Stimulated activated CD4-positive, alpha-beta T cell treated with anti-CD3 and anti-CD28 coated beads, Interleukin-4, amount 100 ng/mL, for 4 hours (primary cell): Measurements from ENCODE around the gene NOD2.

Source experiments
- DNase-seq, 2 experiments: peaks; one replicate each; pipeline ENCODE4 v3.0.0-alpha.2; 2020

Gene NOD2

GRCh38 chr16:50743581-50744225 lies 50.3 kb downstream of the NOD2 start:
- DNase-seq: no peak

DNA sequence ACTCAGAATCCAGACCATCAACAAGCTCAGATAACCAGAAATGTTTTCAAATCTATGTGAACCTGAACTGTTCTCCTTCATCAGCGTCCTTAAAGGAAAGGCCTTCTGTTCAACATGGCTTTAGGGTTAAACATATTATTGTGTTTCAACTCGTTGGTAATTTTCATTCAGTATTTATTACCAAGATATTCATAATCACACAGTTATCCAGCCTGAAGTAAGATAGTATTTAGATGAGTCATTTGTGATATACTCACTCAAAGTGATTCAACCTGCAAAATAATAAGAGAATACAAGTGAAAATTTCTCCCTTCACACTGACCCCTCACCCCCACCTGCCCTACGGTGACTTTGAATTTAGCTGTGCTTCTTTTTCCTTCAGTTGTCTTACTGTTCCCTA lies 51.5 kb downstream of the NOD2 start:
- no peak for DNase-seq

GRCh38 chr16:50745940-50746339 lies 52.5 kb downstream of the NOD2 start:
- DNase-seq: no peak

GRCh38 chr16:50747207-50747956 lies 54.0 kb downstream of the NOD2 start:
- DNase-seq: no peak

GRCh38 chr16:50751528-50751927 lies 58.1 kb downstream of the NOD2 start:
- no peak for DNase-seq

GRCh38 chr16:50752471-50753235 lies 59.2 kb downstream of the NOD2 start:
- DNase-seq: no peak

- DNase-seq: no peak
These were observed 63.1 kb downstream of the NOD2 start for GRCh38 chr16:50756473-50756872.

GRCh38 chr16:50761267-50761666 lies 67.9 kb downstream of the NOD2 start:
- no peak for DNase-seq

DNA sequence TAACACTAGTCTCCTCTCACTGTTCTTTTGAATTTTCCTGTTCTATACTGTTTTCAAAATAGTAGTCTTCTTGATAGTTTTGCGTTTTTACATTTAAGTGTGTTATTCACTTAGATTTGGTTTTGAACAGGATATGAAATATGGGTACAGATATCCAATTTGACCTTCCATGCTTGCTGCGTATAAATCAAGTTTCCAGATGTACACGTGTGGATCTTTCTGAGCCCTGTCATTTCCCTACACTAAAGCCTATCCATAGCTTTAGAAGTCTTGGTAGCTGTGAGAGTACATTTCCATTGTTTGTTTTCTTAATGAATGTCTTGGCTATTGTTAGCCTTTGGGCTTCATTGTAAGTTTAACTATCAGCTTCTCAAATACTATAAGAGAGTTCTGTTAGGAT lies 68.8 kb downstream of the NOD2 start:
- DNase-seq: no peak

- DNase-seq: no peak
These were observed 69.8 kb downstream of the NOD2 start for GRCh38 chr16:50763211-50763610.

DNA sequence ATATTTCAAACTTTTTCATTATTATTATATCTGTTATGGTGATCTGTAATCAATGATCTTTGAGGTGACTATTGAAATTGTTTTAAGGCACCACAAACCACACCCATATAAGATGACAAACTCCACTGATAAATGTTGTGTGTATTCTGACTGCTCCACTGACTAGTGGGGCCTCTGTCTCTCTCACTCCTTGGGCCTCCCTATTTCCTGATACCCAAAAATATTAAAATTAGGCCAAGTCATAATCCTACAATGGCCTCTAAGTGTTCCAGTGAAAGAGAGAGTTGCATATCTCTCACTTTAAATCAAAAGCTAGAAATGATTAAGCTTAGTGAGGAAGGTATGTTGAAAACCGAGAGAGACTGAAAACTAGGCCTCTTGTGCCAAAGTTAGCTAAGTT lies 71.9 kb downstream of the NOD2 start:
- DNase-seq: no peak

DNA sequence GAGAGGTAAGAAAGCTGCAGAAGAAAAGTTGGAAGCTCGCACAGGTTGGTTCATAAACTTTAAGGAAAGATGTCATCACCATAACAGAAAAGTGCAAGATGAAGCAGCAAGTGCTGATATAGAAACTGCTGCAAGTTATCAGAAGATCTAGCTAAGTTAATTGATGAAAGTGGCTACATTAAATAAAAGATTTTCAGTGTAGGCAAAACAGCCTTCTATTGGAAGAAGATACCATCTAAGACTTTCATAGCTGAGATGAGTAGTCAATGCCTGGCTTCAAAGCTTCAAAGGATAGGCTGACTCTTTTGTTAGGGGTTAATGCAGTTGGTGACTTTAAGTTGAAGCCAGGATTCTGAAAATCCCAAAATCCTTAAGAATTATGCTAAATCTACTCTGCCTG lies 72.5 kb downstream of the NOD2 start:
- no peak for DNase-seq

- no peak for DNase-seq
These were observed 73.8 kb downstream of the NOD2 start for GRCh38 chr16:50767197-50767596.

DNA sequence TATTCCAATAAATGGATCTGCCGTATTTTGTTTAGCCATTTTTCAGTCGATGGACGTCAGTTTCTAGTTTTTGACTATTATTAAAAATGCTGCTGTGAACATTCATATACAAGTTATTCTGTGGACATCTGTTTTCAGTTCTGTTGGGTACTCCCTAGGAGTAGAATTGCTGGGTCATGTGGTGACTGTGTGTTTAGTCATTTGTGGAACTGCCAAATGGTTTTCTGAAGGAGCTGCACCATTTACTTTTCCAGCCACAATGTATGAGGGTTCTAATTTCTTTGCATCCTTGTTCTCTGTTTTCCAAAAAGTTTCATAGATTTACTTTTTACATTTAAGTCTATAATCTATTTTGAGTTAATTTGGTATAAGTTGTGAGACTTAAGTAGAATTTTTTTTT lies 78.0 kb downstream of the NOD2 start:
- no peak for DNase-seq

- no peak for DNase-seq
These were observed 81.0 kb downstream of the NOD2 start for GRCh38 chr16:50774405-50774804.

- DNase-seq: no peak
These were observed 81.6 kb downstream of the NOD2 start for GRCh38 chr16:50774960-50775359.

GRCh38 chr16:50776037-50776436 lies 82.6 kb downstream of the NOD2 start:
- no peak for DNase-seq

DNA sequence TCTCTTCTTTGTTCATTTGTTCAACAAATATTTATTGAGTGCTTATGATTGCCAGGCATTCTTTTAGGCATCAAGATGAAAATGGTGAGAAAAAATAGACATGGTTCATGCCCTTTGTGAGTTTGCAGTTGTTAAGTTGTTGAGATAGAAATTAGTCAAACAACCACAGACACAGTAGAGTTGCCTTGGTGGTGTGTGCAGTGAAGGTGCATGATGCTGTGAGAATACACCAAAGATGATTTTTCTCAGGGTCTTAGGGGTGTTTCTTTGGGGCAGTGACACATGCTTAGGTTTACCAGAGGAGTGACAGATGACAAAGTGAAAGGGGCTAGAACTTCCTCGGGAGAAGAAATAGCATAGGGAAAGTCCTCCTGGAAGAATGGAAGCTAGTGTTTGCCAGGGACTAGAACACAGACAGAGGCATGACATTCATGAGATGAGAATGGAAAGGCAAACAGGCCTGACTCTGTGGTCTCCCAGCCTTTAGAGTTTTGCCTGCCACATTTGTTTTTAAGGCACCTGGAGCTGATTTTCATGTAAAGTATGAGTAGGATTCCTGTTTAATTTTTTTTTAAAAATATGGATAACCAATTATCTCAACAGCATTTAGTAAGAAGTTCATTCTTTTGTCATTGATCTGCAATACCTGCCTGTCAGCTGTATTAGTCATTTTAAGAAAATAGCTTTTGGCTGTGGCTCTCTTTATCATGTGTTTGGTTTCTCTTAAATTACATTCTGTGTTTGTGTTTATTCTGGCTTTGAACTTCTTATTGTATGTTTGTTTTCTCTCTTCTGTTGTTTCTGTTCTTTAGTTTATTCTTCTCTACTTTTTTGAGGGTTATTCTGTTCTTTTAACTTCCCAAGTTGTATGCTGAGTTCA lies 85.1 kb downstream of the NOD2 start:
- DNase-seq: no peak

DNA sequence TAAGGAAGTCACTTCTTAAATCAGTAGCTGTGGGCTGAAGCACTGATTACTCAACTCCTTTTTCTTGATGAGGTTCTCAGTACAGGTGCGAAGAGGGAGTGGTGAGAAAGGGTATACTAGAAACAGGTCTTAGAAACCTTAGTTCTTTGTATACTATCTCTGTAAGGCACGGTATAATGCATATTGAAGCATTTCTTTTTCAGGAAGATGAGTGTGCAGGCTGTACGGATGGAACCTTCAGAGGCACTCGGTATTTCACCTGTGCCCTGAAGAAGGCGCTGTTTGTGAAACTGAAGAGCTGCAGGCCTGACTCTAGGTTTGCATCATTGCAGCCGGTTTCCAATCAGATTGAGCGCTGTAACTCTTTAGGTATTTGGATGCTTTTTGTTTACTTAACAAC lies 87.6 kb downstream of the NOD2 start:
- DNase-seq: no peak

DNA sequence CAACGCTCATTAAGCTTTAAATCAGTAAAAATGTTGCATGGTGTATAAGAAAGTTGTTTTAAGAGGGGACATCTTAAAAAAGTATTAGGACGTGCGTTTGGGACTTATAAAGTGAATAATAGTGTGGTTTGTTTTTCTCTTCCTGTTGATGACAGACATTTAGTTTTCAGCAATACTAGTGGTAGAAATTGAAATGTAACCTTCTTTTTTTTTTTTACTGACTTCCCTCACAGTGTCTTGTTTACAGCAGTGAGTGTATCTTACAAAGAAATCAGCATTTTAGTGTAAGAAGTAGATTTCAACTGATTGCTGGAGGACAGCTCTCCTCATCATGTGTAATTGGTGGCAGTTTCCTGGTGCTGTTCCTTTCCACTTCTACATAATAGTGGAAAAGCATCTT lies 88.1 kb downstream of the NOD2 start:
- no peak for DNase-seq
